WTC11 (cell line): ENCODE results near the gene SH3PXD2A. TPM values are rescaled to one million over a fixed set of nuclear protein-coding genes. Genes with fewer than 3 reads are reported as not detected.

Source experiments
- ATAC-seq: fragments of 200-7000 bp; cut with Tn5 transposase; 2 replicates; pipeline ENCODE4 v1.10.0; 2021; ENCODE audit warnings: mild to moderate bottlenecking, moderate library complexity
- CTCF ChIA-PET: fragments of 300-600 bp; sonication (Branson Sonifier 250); formaldehyde crosslinking; loops from one replicate; lab custom pipeline; 2021; ENCODE audit warnings: antibody characterized with exemption; lab: Charles Lee
- POLR2A ChIA-PET: fragments of 350-600 bp; sonication (Branson Sonifier 250); formaldehyde crosslinking; loops from one replicate; lab custom pipeline; 2021; ENCODE audit warnings: antibody characterized with exemption; lab: Charles Lee
- DNase-seq: peaks from one replicate; pipeline ENCODE4 v3.0.0; 2021; ENCODE audit warnings: low spot score
- H3K27ac Mint-ChIP-seq: 2 replicates; pipeline ENCODE4 v1.8.0; 2021; ENCODE audit warnings: mixed read lengths
- H3K27me3 Mint-ChIP-seq: 2 replicates; pipeline ENCODE4 v1.8.0; 2021; ENCODE audit warnings: low read depth, mild to moderate bottlenecking, moderate library complexity, mixed read lengths
- H3K36me3 Mint-ChIP-seq: 2 replicates; pipeline ENCODE4 v1.8.0; 2021; ENCODE audit warnings: mixed read lengths
- H3K4me1 Mint-ChIP-seq: 2 replicates; pipeline ENCODE4 v1.8.0; 2022; ENCODE audit warnings: mixed read lengths
- H3K4me3 Mint-ChIP-seq: 2 replicates; pipeline ENCODE4 v1.8.0; 2021; ENCODE audit warnings: mild to moderate bottlenecking, moderate library complexity, mixed read lengths
- H3K9me3 Mint-ChIP-seq: 2 replicates; pipeline ENCODE4 v1.8.0; 2021; ENCODE audit warnings: mixed read lengths
- AR ChIP-seq: fragments of 250-450 bp; sonication (Bioruptor Pico); IDR thresholded peaks from 2 replicates; pipeline ENCODE4 v1.9.0; 2021; ENCODE audit warnings: mild to moderate bottlenecking
- ARID4B ChIP-seq: sonication (generic); formaldehyde crosslinking; IDR thresholded peaks from 2 replicates; pipeline ENCODE4 v1.8.0; 2023; ENCODE audit warnings: missing genetic modification reagents, mild to moderate bottlenecking, borderline replicate concordance
- ATF1 ChIP-seq: sonication (generic); formaldehyde crosslinking; IDR thresholded peaks from 2 replicates; pipeline ENCODE4 v1.8.1; 2023; ENCODE audit warnings: mild to moderate bottlenecking, moderate library complexity, missing genetic modification reagents
- ATF6 ChIP-seq: sonication (generic); formaldehyde crosslinking; IDR thresholded peaks from 2 replicates; pipeline ENCODE4 v1.8.1; 2023; ENCODE audit warnings: mild to moderate bottlenecking, missing genetic modification reagents
- CBFB ChIP-seq: sonication (generic); formaldehyde crosslinking; IDR thresholded peaks from 2 replicates; pipeline ENCODE4 v1.8.1; 2022; ENCODE audit warnings: mild to moderate bottlenecking, low read depth, missing genetic modification reagents
- E2F5 ChIP-seq: sonication (generic); formaldehyde crosslinking; IDR thresholded peaks from 2 replicates; pipeline ENCODE4 v1.8.1; 2022; ENCODE audit warnings: mild to moderate bottlenecking, moderate library complexity, missing genetic modification reagents
- ESRRA ChIP-seq: sonication (generic); formaldehyde crosslinking; IDR thresholded peaks from 2 replicates; pipeline ENCODE4 v1.8.1; 2022; ENCODE audit warnings: mild to moderate bottlenecking, missing genetic modification reagents, borderline replicate concordance
- GRHL2 ChIP-seq: fragments of 250-450 bp; sonication (Bioruptor Pico); IDR thresholded peaks from 2 replicates; pipeline ENCODE4 v1.8.0; 2022; ENCODE audit warnings: mild to moderate bottlenecking, moderate library complexity; ENCODE audit not compliant: insufficient replicate concordance, severe bottlenecking
- HMGA2 ChIP-seq: fragments of 250-450 bp; sonication (Bioruptor Pico); IDR thresholded peaks from 2 replicates; pipeline ENCODE4 v1.4.0; 2021; ENCODE audit warnings: mild to moderate bottlenecking, moderate library complexity
- JUN ChIP-seq: sonication (generic); formaldehyde crosslinking; IDR thresholded peaks from 2 replicates; pipeline ENCODE4 v1.8.0; 2023; ENCODE audit warnings: mild to moderate bottlenecking, missing genetic modification reagents
- MXD4 ChIP-seq: fragments of 250-450 bp; sonication (Bioruptor Pico); IDR thresholded peaks from 2 replicates; pipeline ENCODE4 v1.8.0; 2021; ENCODE audit warnings: mild to moderate bottlenecking, moderate library complexity, borderline replicate concordance
- NR2C2 ChIP-seq: sonication (generic); formaldehyde crosslinking; IDR thresholded peaks from 2 replicates; pipeline ENCODE4 v1.8.0; 2022; ENCODE audit warnings: mild to moderate bottlenecking, missing genetic modification reagents
- PRRX2 ChIP-seq: fragments of 250-450 bp; sonication (Bioruptor Pico); IDR thresholded peaks from 2 replicates; pipeline ENCODE4 v1.8.0; 2021; ENCODE audit warnings: mild to moderate bottlenecking
- RELA ChIP-seq: sonication (generic); formaldehyde crosslinking; IDR thresholded peaks from 2 replicates; pipeline ENCODE4 v1.8.1; 2022; ENCODE audit warnings: missing genetic modification reagents, mild to moderate bottlenecking, borderline replicate concordance
- SMAD4 ChIP-seq: sonication (generic); formaldehyde crosslinking; IDR thresholded peaks from 2 replicates; pipeline ENCODE4 v1.8.0; 2022; ENCODE audit warnings: mild to moderate bottlenecking, missing genetic modification reagents
- TCF7 ChIP-seq: sonication (generic); formaldehyde crosslinking; IDR thresholded peaks from 2 replicates; pipeline ENCODE4 v1.8.0; 2022; ENCODE audit warnings: mild to moderate bottlenecking, low read depth, missing genetic modification reagents, moderate library complexity
- ZMAT4 ChIP-seq: fragments of 250-450 bp; sonication (Bioruptor Pico); IDR thresholded peaks from 2 replicates; pipeline ENCODE4 v1.9.0; 2021; ENCODE audit warnings: mild to moderate bottlenecking
- ZNF281 ChIP-seq: sonication (generic); formaldehyde crosslinking; IDR thresholded peaks from 2 replicates; pipeline ENCODE4 v1.8.0; 2023; ENCODE audit warnings: mild to moderate bottlenecking, missing genetic modification reagents
- ZNF317 ChIP-seq: sonication (generic); formaldehyde crosslinking; IDR thresholded peaks from 2 replicates; pipeline ENCODE4 v1.8.1; 2023; ENCODE audit warnings: low read depth, mild to moderate bottlenecking, moderate library complexity, missing genetic modification reagents, borderline replicate concordance
- ZNF671 ChIP-seq: fragments of 250-450 bp; sonication (Bioruptor Pico); IDR thresholded peaks from 2 replicates; pipeline ENCODE4 v1.8.0; 2021; ENCODE audit warnings: mild to moderate bottlenecking
- total RNA-seq: library from RNA; stranded (reverse); gene quantifications from 3 replicates; pipeline ENCODE4 v1.2.3, GENCODE V29; 2021

The SH3PXD2A gene
- total RNA-seq, 1 experiment from 2014 or later: 15.7 TPM

GRCh38 chr10:103791291-103791690, 64.1 kb downstream of the SH3PXD2A start:
- no peaks in the 10 kb centered on the region; the same call in 1 of the 2 replicates for H3K36me3 Mint-ChIP-seq
- H3K4me3 Mint-ChIP-seq: no peak overlapping the region
- H3K9me3 Mint-ChIP-seq: no peaks in the 10 kb centered on the region
- DNase-seq: no peak
- ChIA-PET POLR2A (no interaction called here), CTCF (interaction anchor here (0.6 to 1.5 kb wide), 2 partner anchors 10 to 63 kb away, joined by 3 to 4 read pairs; no protein-coding TSS in a partner anchor)
- H3K4me1 Mint-ChIP-seq: no peaks in the 10 kb centered on the region
- H3K27ac Mint-ChIP-seq: no peak overlapping the region
- no peak for ATAC-seq
- no peaks in the 10 kb centered on the region for H3K27me3 Mint-ChIP-seq
- TF ChIP-seq ESRRA (CRISPR knock-in tag): no peak
- TF ChIP-seq AR (CRISPR knock-in tag): no peak
- TF ChIP-seq TCF7: no peak
- no peak for TF ChIP-seq GRHL2 (CRISPR knock-in tag)
- TF ChIP-seq ZNF281: no peak
- no peak for TF ChIP-seq CBFB (CRISPR knock-in tag)
- no peak for TF ChIP-seq NR2C2
- TF ChIP-seq HMGA2 (CRISPR knock-in tag): no peak
- no peak for TF ChIP-seq ZMAT4 (CRISPR knock-in tag)
- TF ChIP-seq JUN (CRISPR knock-in tag): no peak
- TF ChIP-seq PRRX2: no peak
- no peak for TF ChIP-seq ZNF317
- TF ChIP-seq ARID4B (CRISPR knock-in tag): no peak
- TF ChIP-seq ATF1: no peak
- TF ChIP-seq RELA (CRISPR knock-in tag): no peak
- TF ChIP-seq SMAD4 (CRISPR knock-in tag): no peak
- TF ChIP-seq ZNF671 (CRISPR knock-in tag): no peak
- TF ChIP-seq ATF6 (CRISPR knock-in tag): no peak
- TF ChIP-seq MXD4 (CRISPR knock-in tag): no peak
- no peak for TF ChIP-seq E2F5
